H1 (cell line): ENCODE measurements around the gene DAPK2.

Experiments
- ATF3 ChIP-seq: IDR thresholded peaks from 2 replicates; pipeline ENCODE4 v1.6.1; 2011; ENCODE audit warnings: low read depth, mild to moderate bottlenecking, low read length; ENCODE audit not compliant: insufficient read depth
- CREB1 ChIP-seq: IDR thresholded peaks from 2 replicates; pipeline ENCODE4 v1.6.1; 2012; ENCODE audit warnings: inconsistent platforms
- EZH2 ChIP-seq: fragments of 200-600 bp; sonication (generic); IDR thresholded peaks from 2 replicates; pipeline ENCODE4 v1.7.1; 2012; ENCODE audit warnings: low read depth, mild to moderate bottlenecking, moderate library complexity, low read length, inconsistent platforms; ENCODE audit not compliant: severe bottlenecking
- PHF8 ChIP-seq: fragments of 200-600 bp; sonication (generic); conservative IDR thresholded peaks from 2 replicates; pipeline ENCODE4 v1.7.1; 2012; ENCODE audit warnings: low read depth, mild to moderate bottlenecking, inconsistent platforms, low read length, moderate library complexity
- POLR2A ChIP-seq, 2 experiments: IDR thresholded peaks; 1 replicate in 1 of 2; 2 replicates in 1 of 2; pipeline ENCODE4 v1.6.1; 2011; ENCODE audit warnings: low read depth in 2 of 2, low read length in 2 of 2, mild to moderate bottlenecking in 2 of 2; ENCODE audit errors: control extremely low read depth in 1 of 2
- TF ChIP-seq, protein P1 (sequence below): IDR thresholded peaks from 2 replicates; pipeline ENCODE4 v1.6.1; 2011; ENCODE audit warnings: low read length, improper control_type of control experiment

GRCh38 chr15:63967616-63968015 lies 78.7 kb downstream of the DAPK2 start:
- TF ChIP-seq ATF3 (no peak), CREB1 (no peak), POLR2A (IDR thresholded peaks at IDR 0.05; ENCODE audit: control extremely low read depth in 1 of 2, low read depth in 2 of 2, low read length in 2 of 2) (no peak), PHF8 (no peak), EZH2 (no peak)
- TF ChIP-seq, protein P1, sequence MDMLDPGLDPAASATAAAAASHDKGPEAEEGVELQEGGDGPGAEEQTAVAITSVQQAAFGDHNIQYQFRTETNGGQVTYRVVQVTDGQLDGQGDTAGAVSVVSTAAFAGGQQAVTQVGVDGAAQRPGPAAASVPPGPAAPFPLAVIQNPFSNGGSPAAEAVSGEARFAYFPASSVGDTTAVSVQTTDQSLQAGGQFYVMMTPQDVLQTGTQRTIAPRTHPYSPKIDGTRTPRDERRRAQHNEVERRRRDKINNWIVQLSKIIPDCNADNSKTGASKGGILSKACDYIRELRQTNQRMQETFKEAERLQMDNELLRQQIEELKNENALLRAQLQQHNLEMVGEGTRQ = no peak
